OCI-LY1 (cell line): ENCODE measurements around the gene DLGAP4.

Source experiments
- H2AFZ ChIP-seq: fragments of 200-600 bp; sonication (generic), shearing (Covaris generic); 2 replicates; pipeline ENCODE4 v1.6.0; 2014; ENCODE audit warnings: antibody characterized with exemption, mild to moderate bottlenecking, low read length
- H3F3A ChIP-seq: fragments of 200-600 bp; sonication (generic), shearing (Covaris generic); 2 replicates; pipeline ENCODE4 v1.6.0; 2014; ENCODE audit warnings: mild to moderate bottlenecking, antibody characterized with exemption, low read length, moderate library complexity; ENCODE audit not compliant: insufficient read depth
- H3K27ac ChIP-seq: fragments of 200-600 bp; sonication (generic); 2 replicates; pipeline ENCODE4 v1.5.1; 2014; ENCODE audit warnings: low read length, mixed run types, mild to moderate bottlenecking, low read depth; ENCODE audit not compliant: poor library complexity, severe bottlenecking
- H3K27me3 ChIP-seq: fragments of 200-600 bp; sonication (generic); 2 replicates; pipeline ENCODE4 v1.6.0; 2014; ENCODE audit warnings: antibody characterized with exemption, mild to moderate bottlenecking, low read length, moderate library complexity; ENCODE audit not compliant: insufficient read depth
- H3K36me3 ChIP-seq: fragments of 200-600 bp; sonication (generic); 2 replicates; pipeline ENCODE4 v1.6.1; 2014; ENCODE audit warnings: mild to moderate bottlenecking, antibody characterized with exemption, low read length, moderate library complexity, mixed read lengths; ENCODE audit not compliant: insufficient read depth
- H3K4me1 ChIP-seq: fragments of 200-600 bp; sonication (generic); 2 replicates; pipeline ENCODE4 v1.5.1; 2014; ENCODE audit warnings: mild to moderate bottlenecking, low read length, moderate library complexity; ENCODE audit not compliant: insufficient read depth, severe bottlenecking
- H3K4me2 ChIP-seq: fragments of 200-600 bp; sonication (generic), shearing (Covaris generic); 2 replicates; pipeline ENCODE4 v1.6.1; 2014; ENCODE audit warnings: low read length
- H3K4me3 ChIP-seq: fragments of 200-600 bp; sonication (generic); 2 replicates; pipeline ENCODE4 v1.5.1; 2014; ENCODE audit warnings: low read length, low read depth, mild to moderate bottlenecking, mixed read lengths; ENCODE audit not compliant: poor library complexity, severe bottlenecking
- H3K79me2 ChIP-seq: fragments of 200-600 bp; shearing (Covaris generic); 2 replicates; pipeline ENCODE4 v1.6.1; 2016; ENCODE audit warnings: mixed run types, low read length, mixed read lengths; ENCODE audit not compliant: insufficient read depth
- H3K9ac ChIP-seq: fragments of 200-600 bp; sonication (generic), shearing (Covaris generic); 2 replicates; pipeline ENCODE4 v1.6.1; 2014; ENCODE audit warnings: mild to moderate bottlenecking, low read length, mixed read lengths
- H3K9me2 ChIP-seq: fragments of 200-600 bp; sonication (generic), shearing (Covaris generic); 2 replicates; pipeline ENCODE4 v1.6.1; 2014; ENCODE audit warnings: low read depth, mild to moderate bottlenecking, low read length, mixed read lengths
- H3K9me3 ChIP-seq: fragments of 200-600 bp; shearing (Covaris generic); 2 replicates; pipeline ENCODE4 v1.6.1; 2014; ENCODE audit warnings: low read length, mixed read lengths
- H4K20me1 ChIP-seq: fragments of 200-600 bp; sonication (generic), shearing (Covaris generic); 2 replicates; pipeline ENCODE4 v1.6.0; 2016; ENCODE audit warnings: mild to moderate bottlenecking, low read length; ENCODE audit not compliant: insufficient read depth
- EZH2 ChIP-seq: fragments of 200-600 bp; sonication (generic), shearing (Covaris generic); IDR thresholded peaks from 2 replicates; pipeline ENCODE4 v1.8.0; 2017; ENCODE audit warnings: borderline replicate concordance, mixed run types, mild to moderate bottlenecking, antibody characterized with exemption, low read length, moderate library complexity, mixed read lengths
- TF ChIP-seq, protein P1 (sequence below): fragments of 200-600 bp; sonication (generic), shearing (Covaris generic); IDR thresholded peaks from 2 replicates; pipeline ENCODE4 v1.5.1; 2017; ENCODE audit warnings: mild to moderate bottlenecking, antibody characterized with exemption, low read length, moderate library complexity, mixed read lengths

The DLGAP4 gene

DNA sequence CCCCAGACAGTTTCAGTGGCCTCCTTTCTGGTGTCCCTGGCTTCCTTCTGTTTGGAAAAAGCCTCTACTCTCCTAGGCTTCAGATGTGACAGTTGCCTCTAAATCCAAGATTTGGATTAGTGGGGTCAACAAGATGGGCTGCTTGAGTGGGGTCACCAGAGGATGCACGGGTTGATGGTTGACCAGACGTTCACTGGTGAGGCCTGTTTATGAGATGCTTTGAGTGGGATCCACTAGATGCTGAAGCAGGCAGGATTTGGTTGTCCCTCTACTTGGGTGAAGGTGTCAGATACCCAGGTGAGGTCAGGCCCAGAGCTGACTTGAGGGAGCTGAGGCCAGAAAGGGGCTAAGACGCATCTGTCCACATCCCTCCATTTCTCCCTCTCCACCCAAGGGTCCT, 8.1 kb upstream of the DLGAP4 start:
- no peaks in the 10 kb centered on the region for H4K20me1 ChIP-seq
- no peaks in the 10 kb centered on the region for H3K79me2 ChIP-seq
- H2AFZ ChIP-seq, result no peak overlapping the region
- H3K36me3 ChIP-seq, result no peaks in the 10 kb centered on the region
- no peaks in the 10 kb centered on the region for H3F3A ChIP-seq
- H3K9me2 ChIP-seq, result no peaks in the 10 kb centered on the region
- no peak overlapping the region for H3K4me3 ChIP-seq
- H3K4me2 ChIP-seq, result no peak overlapping the region
- no peaks in the 10 kb centered on the region for H3K4me1 ChIP-seq
- H3K9me3 ChIP-seq, result no peaks in the 10 kb centered on the region
- H3K9ac ChIP-seq, result no peak overlapping the region
- H3K27ac ChIP-seq, result no peak overlapping the region
- TF ChIP-seq EZH2, result no peak
- TF ChIP-seq, protein P1, sequence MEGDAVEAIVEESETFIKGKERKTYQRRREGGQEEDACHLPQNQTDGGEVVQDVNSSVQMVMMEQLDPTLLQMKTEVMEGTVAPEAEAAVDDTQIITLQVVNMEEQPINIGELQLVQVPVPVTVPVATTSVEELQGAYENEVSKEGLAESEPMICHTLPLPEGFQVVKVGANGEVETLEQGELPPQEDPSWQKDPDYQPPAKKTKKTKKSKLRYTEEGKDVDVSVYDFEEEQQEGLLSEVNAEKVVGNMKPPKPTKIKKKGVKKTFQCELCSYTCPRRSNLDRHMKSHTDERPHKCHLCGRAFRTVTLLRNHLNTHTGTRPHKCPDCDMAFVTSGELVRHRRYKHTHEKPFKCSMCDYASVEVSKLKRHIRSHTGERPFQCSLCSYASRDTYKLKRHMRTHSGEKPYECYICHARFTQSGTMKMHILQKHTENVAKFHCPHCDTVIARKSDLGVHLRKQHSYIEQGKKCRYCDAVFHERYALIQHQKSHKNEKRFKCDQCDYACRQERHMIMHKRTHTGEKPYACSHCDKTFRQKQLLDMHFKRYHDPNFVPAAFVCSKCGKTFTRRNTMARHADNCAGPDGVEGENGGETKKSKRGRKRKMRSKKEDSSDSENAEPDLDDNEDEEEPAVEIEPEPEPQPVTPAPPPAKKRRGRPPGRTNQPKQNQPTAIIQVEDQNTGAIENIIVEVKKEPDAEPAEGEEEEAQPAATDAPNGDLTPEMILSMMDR, result no peak
- H3K27me3 ChIP-seq, result no peaks in the 10 kb centered on the region

DNA sequence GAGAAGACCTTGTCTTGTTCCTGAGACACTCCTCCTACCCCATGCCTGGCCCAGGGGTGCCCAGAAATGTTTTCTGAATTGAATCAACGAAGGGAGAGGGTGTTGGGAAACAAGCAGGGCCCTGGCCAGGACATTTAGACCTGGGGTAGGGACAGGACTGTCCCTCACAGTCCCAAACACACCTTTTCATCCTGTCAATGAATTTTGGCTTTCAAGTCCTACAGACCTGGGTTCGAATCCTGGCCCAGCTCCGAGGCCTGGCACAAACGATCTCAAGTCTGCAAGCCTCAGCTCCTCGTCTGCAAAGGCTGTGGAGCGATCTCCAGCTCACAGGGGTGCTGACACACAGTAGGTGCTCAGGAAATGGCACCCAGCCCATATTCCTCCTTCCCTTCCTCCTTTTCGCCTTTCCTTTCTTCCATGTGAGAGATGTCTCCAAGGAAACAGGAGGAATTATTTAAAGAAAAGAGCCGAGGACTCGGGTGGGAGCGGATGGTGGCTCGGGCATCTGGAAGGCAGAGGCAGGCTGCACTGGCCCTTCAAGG, 7.3 kb upstream of the DLGAP4 start:
- Histone ChIP-seq H3K9me2 (no peaks in the 10 kb centered on the region), H2AFZ (no peak overlapping the region), H3K36me3 (no peaks in the 10 kb centered on the region), H3K9ac (no peak overlapping the region), H3K9me3 (no peaks in the 10 kb centered on the region), H4K20me1 (no peaks in the 10 kb centered on the region), H3K4me2 (no peak overlapping the region), H3K27ac (no peak overlapping the region), H3K4me3 (no peak overlapping the region), H3K27me3 (no peaks in the 10 kb centered on the region), H3F3A (no peaks in the 10 kb centered on the region), H3K4me1 (no peaks in the 10 kb centered on the region), H3K79me2 (no peaks in the 10 kb centered on the region)
- TF ChIP-seq EZH2, result no peak
- TF ChIP-seq, protein P1, result no peak

DNA sequence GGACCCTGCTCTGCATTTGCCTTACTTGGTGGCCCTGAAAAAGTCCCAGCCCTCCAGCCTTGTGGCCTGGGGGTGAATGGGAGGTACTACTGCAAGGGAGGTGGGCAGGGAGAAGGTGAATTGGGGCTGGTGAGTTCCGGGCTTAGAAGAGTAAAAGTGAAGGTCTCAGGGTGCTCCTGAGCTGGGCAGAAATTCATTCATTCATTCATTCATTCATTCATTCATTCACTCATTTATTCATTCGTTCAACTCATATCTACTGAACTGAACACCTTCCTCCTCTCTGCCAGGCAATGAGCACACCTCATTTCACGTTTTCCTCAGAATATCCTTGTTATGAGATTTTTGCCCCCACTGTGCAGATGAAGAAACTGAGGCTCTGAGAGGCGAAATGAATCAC, 6.7 kb upstream of the DLGAP4 start:
- no peak for TF ChIP-seq EZH2
- TF ChIP-seq, protein P1, result no peak
- H3F3A ChIP-seq, result no peaks in the 10 kb centered on the region
- no peaks in the 10 kb centered on the region for H3K9me2 ChIP-seq
- no peak overlapping the region for H3K9ac ChIP-seq
- no peaks in the 10 kb centered on the region for H4K20me1 ChIP-seq
- H3K27me3 ChIP-seq, result no peaks in the 10 kb centered on the region
- H3K9me3 ChIP-seq, result no peaks in the 10 kb centered on the region
- H3K4me1 ChIP-seq, result no peaks in the 10 kb centered on the region
- no peak overlapping the region for H3K27ac ChIP-seq
- no peaks in the 10 kb centered on the region for H3K36me3 ChIP-seq
- H3K4me2 ChIP-seq, result no peak overlapping the region
- no peaks in the 10 kb centered on the region for H3K79me2 ChIP-seq
- H3K4me3 ChIP-seq, result no peak overlapping the region
- no peak overlapping the region for H2AFZ ChIP-seq
